GM12892 (cell line): ENCODE measurements around the gene GBF1.

ENCODE experiments used
- DNase-seq: peaks from one replicate; pipeline ENCODE4 v3.0.0; 2011; ENCODE audit not compliant: insufficient read length
- FAIRE-seq: peaks from 2 replicates; lab custom pipeline; 2011; peaks lifted over from hg19 to GRCh38; lab: Jason Lieb, UNC
- POLR2A ChIP-seq: IDR thresholded peaks from 2 replicates; pipeline ENCODE4 v1.6.1; 2011; ENCODE audit warnings: low read depth, low read length, control low read depth
- POLR2AphosphoS5 ChIP-seq: IDR thresholded peaks from 2 replicates; pipeline ENCODE4 v1.6.1; 2011; ENCODE audit warnings: low read depth, low read length, control low read depth
- TAF1 ChIP-seq: IDR thresholded peaks from 2 replicates; pipeline ENCODE4 v1.6.1; 2011; ENCODE audit warnings: low read depth, mild to moderate bottlenecking, control low read depth, low read length, borderline replicate concordance

Gene GBF1

DNA sequence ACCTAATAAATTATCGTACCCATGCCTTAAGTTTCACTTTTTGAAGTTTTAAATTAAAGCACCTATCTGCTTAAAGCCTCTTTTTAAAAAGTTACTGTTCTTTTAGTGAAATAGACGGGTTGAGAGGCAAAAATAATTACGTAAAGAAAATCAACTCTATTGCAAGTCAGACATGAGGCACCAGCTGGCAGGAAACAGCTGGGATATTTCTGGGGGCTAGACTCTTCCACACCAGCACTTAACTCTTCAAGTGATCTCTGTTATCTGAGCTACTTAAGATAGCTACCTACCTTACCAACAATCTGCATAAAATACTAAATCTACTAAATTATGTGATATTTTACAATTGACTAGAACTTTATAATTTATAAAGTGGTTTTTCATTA is 35.8 kb downstream of the GBF1 start:
- no peak for TF ChIP-seq TAF1
- no peak for TF ChIP-seq POLR2A
- no peak for TF ChIP-seq POLR2AphosphoS5
- FAIRE-seq, result no peak
- DNase-seq, result no peak

DNA sequence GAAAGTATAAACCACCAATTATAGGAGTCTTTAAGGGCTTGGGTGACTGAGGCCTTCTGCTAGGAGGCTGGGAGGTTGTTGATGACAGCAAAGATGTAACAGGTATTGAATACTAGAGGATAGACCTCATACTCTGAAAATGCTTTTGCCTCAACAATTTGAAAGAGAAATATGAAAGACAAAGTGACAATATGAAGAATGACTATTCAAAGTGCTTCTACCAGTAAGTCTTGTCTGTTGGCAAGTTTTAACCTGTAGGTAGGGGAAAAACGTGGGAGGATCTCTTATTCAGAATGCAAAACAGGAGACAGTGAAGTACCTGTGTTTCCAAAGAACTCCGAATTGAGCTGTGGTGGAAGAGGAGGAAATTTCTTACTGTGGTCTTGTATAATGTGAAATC is 38.2 kb downstream of the GBF1 start:
- no peak for TF ChIP-seq TAF1
- no peak for DNase-seq
- FAIRE-seq, result no peak

DNA sequence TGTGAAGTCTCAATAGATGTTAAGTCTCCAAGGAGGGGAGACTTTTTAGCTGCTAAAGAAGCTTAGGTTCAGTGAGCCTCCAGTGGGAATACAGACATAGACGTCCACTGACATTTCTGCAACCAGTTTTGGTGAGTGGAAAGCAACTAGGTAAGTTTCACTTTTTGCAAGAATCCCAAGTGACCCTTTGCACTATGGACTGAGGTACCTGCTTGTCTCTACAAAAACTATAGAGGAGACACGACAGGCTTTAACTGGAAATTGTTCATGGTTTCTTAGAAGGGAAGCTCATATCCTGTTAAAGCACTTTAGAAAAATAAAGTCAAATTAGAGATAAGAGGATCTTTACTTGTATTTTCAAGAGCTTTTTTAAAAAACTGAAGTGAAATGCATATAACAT is 38.6 kb downstream of the GBF1 start:
- no peak for TF ChIP-seq POLR2A
- DNase-seq, result no peak
- peak; percentile 69 for FAIRE-seq

DNA sequence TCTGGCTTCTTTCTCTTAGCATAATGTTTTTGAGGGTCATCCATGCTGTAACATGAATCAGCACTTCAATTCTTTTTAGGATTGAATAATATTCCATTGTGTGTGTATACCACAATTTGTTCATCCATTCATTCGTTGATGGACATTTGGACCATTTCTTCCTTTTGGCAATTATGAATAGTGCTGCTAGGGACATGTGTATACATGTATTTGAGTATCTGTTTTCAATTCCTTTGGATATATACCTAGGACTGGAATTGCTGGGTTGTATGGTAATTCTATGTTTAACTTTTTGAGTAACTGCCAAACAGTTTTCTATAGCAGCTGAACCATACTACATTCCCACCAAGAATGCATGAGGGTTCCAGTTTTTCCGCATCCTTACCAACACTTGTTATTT is 39.2 kb downstream of the GBF1 start:
- TF ChIP-seq TAF1 (no peak), POLR2A (no peak), POLR2AphosphoS5 (no peak)
- no peak for FAIRE-seq
- DNase-seq, result no peak

DNA sequence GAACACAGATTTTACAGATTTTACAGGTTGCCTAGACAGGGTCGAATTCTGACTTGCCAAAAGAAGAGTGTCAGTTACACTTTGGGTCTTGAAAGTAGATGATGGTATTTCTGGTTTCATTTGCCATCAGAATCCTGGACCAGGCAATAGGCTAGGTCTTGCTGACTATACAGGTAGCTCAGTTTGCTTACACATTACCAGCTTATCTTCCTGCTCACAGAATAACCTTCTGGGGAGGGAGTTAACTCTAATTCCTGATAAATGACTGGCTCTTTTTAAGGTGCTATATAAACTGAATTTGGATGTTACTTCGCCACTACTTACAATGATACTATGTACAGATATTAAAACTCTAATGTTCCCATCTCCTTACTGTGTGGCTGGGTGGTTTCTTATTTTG is 39.8 kb downstream of the GBF1 start:
- no peak for DNase-seq
- FAIRE-seq, result no peak
- TF ChIP-seq POLR2A (no peak), TAF1 (no peak), POLR2AphosphoS5 (no peak)

DNA sequence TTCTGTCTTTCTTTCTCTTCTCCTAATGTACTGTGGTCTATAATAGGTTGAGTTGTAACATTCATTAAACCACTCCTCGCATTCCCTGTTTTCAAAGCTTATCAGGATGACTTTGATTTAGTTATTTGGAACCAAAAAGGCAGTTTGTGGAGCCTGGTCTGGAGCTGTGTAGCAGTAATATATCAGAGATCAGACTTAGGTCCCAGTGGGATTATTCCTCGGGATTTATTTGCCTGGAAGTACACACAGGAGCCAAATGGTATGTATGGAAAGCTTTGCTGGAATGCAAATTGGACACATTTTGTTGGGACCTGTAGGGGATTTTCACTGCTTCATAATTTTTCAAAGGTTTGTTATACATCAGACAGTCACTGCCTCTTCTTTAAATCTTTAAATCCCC is 40.9 kb downstream of the GBF1 start:
- DNase-seq (no peak), FAIRE-seq (no peak)
- TF ChIP-seq POLR2AphosphoS5 (no peak), TAF1 (no peak), POLR2A (no peak)

DNA sequence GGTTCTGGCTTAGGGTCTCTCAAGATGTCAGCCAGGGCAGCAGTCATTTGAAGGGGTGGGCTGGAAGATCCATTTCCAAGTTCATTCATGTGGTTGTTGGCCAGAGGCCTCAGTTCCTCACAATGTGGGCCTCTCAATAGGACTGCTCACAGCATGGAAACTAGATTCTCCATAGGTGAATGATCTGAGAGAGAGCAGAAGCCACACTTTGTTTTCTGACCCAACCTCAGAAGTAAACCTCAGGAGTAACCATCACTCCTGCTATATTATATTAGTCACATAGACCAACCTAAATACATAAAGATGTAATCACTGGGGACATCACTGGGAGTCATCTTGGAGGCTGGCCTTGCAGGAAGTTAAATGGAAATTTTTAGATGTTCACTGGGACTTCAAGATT is 42.2 kb downstream of the GBF1 start:
- DNase-seq, result no peak
- FAIRE-seq, result no peak
- no peak for TF ChIP-seq TAF1

DNA sequence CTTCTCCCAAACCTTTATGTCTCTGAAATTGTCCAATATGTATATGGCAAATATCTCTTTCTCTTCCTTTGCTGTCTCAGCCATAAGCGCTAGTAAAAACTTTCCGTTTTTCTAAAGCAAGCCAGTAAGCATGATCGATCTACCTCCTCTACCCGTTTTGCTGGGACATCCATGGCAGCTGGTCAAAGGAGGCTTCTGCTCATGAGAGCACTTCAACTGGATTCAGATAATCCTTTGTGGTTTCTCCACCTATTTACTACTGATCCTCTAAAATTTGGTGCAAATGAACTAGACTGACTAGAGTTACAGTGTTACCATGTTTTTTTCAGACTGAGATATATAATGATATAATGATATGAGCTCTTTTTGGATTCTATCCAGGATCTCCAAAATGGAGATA is 42.7 kb downstream of the GBF1 start:
- DNase-seq (no peak), FAIRE-seq (no peak)
- no peak for TF ChIP-seq POLR2AphosphoS5
- no peak for TF ChIP-seq TAF1
- no peak for TF ChIP-seq POLR2A

DNA sequence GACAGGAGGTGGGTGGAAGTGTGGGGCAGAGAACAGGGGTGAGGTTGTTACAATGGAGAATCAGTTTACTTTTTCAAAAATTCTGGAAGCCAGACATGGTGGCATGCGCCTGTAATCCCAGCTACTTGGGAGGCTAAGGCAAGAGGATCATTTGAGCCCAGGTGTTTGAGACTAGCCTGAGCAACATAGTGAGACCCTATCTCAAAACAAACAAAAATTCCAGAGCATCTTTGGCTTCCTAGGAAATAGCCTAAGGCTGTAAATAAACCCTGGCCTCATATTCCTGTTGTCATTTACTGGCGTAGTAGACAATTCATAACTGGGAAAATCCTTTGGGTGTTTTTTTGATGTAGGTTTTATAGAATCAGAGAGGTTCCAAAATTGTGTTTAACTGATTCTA is 44.0 kb downstream of the GBF1 start:
- no peak for TF ChIP-seq TAF1
- no peak for TF ChIP-seq POLR2A
- TF ChIP-seq POLR2AphosphoS5, result no peak
- DNase-seq (no peak), FAIRE-seq (no peak)

DNA sequence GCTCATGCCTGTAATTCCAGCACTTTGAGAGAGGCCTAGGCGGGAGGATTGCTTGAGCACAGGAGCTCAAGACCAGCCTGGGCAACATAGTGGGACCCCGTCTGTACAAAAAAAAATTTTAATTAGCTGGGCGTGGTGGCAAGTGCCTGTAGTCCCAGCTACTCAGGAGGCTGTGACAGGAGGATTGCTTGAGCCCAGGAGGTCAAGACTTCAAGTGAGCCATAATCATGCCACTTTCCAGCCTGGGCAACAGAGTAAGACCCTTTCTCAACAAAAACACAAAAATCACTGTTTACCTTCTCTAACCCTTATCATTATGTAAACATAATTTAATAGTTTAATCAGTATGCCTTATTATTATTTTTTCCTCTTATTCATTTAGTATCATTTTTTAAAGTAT is 44.5 kb downstream of the GBF1 start:
- no peak for FAIRE-seq
- TF ChIP-seq POLR2A (no peak), TAF1 (no peak), POLR2AphosphoS5 (no peak)
- no peak for DNase-seq

DNA sequence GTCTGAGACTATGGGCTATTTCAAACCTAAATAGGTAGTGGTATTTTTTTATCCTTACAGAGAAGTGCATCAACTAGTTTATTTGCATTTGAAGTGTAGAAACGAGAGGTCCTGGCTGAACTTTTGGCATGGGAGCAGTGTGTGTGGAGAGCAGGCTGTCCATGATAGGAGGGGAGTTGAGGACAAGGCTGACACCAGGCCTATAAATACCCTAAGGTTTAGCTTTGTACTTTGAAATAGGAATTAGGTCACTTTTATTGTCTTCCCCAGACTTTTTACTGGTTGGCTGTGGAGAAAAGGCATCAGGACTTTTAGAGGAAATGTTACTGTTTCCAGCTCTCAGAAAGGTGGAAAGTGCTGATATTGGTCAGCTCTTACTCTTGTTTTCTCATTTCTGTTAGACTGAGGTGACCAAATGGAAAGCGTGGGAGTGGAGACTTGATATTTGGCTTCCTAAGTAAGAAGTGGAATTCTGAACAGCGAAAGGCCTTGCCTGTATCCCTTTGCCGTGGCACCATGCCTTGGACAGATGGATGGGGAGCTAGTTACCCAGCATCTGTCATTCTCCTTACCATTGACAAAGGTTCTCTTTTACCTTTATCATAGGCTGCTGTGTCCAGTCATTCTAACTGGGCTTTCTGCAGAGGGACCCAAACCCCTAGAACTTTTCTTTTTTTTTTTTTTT is 46.0 kb downstream of the GBF1 start:
- TF ChIP-seq POLR2AphosphoS5, result no peak
- no peak for TF ChIP-seq TAF1
- TF ChIP-seq POLR2A, result no peak
- no peak for FAIRE-seq
- DNase-seq, result no peak

DNA sequence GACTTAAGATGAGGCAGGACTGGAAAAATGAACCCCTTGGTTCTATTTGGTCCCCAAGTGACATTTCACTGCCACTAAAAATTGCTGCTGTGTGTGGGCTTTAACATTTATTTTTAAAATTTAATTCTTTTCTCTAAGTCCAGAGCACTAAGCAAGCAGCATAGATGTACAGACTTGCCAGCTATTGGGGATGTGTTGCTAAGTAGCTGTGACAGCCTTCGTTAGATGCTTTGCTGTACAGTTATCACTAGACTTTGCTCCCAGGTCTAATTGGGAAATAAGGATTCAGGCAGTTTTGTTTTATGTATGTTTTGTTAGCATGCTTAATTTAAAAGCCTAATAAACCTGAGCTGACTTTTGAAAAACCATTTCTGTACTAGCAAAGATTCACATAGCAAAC is 51.8 kb downstream of the GBF1 start:
- DNase-seq (no peak), FAIRE-seq (no peak)
- TF ChIP-seq POLR2A (no peak), POLR2AphosphoS5 (no peak), TAF1 (no peak)

DNA sequence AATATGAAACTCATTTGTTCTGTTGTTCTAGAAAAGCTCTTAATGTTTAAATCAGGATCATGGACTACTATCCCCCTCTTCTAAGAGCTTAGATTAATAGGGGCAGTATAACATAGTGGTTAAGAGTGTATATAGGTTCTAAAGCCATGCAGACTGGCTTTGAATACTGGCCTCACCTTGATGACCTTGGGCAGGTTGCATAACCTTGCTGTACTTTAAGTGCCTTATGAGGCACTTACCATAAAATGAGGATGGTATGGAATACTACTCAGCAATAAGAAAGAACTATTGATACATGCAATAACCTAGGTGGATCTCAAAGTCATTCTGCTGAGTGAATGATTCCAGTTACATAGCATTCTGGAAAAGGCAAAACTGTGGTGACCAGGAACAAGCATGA is 53.6 kb downstream of the GBF1 start:
- no peak for DNase-seq
- no peak for TF ChIP-seq POLR2A
- peak; percentile 74 for FAIRE-seq
